DOHH2 (cell line): ENCODE measurements around the gene HIVEP3.

Experiments
- H3F3A ChIP-seq: fragments of 200-600 bp; sonication (generic), shearing (Covaris generic); 2 replicates; pipeline ENCODE4 v1.6.0; 2016; ENCODE audit warnings: antibody characterized with exemption, mild to moderate bottlenecking; ENCODE audit not compliant: control insufficient read depth, insufficient read depth
- H3K27ac ChIP-seq: fragments of 200-600 bp; sonication (generic); 2 replicates; pipeline ENCODE4 v1.5.1; 2014; ENCODE audit warnings: low read depth, mild to moderate bottlenecking, low read length, moderate library complexity
- H3K27me3 ChIP-seq: fragments of 200-600 bp; sonication (generic); 2 replicates; pipeline ENCODE4 v1.6.1; 2014; ENCODE audit warnings: mild to moderate bottlenecking, low read length, mixed read lengths; ENCODE audit not compliant: control insufficient read depth
- H3K36me3 ChIP-seq: fragments of 200-600 bp; sonication (generic); 2 replicates; pipeline ENCODE4 v1.6.1; 2014; ENCODE audit warnings: mild to moderate bottlenecking, low read length, moderate library complexity, mixed read lengths; ENCODE audit not compliant: control insufficient read depth
- H3K4me1 ChIP-seq: fragments of 200-600 bp; sonication (generic); 2 replicates; pipeline ENCODE4 v1.6.1; 2014; ENCODE audit warnings: mild to moderate bottlenecking, low read length, mixed read lengths; ENCODE audit not compliant: control insufficient read depth
- H3K4me2 ChIP-seq: fragments of 200-600 bp; sonication (generic); 2 replicates; pipeline ENCODE4 v1.6.0; 2014; ENCODE audit warnings: mild to moderate bottlenecking, low read length, moderate library complexity
- H3K4me3 ChIP-seq: fragments of 200-600 bp; sonication (generic); 2 replicates; pipeline ENCODE4 v1.5.1; 2014; ENCODE audit warnings: mild to moderate bottlenecking, low read length, mixed read lengths
- H3K79me2 ChIP-seq: fragments of 200-600 bp; sonication (generic); 2 replicates; pipeline ENCODE4 v1.6.1; 2014; ENCODE audit warnings: mild to moderate bottlenecking, low read length, mixed read lengths; ENCODE audit not compliant: control insufficient read depth
- H3K9me2 ChIP-seq: fragments of 200-600 bp; sonication (generic); replicated peaks from 2 replicates; pipeline ENCODE4 v1.6.1; 2014; ENCODE audit warnings: mild to moderate bottlenecking, low read length, mixed read lengths; ENCODE audit not compliant: control insufficient read depth
- H3K9me3 ChIP-seq: fragments of 200-600 bp; sonication (generic); 2 replicates; pipeline ENCODE4 v1.6.1; 2014; ENCODE audit warnings: antibody characterized with exemption, low read length, mixed read lengths; ENCODE audit not compliant: control insufficient read depth, insufficient read depth
- H4K20me1 ChIP-seq: fragments of 200-600 bp; sonication (generic); 2 replicates; pipeline ENCODE4 v1.6.0; 2014; ENCODE audit warnings: low read depth, mild to moderate bottlenecking, antibody characterized with exemption, low read length, moderate library complexity; ENCODE audit not compliant: control insufficient read depth, insufficient read depth
- EZH2phosphoT487 ChIP-seq: fragments of 200-600 bp; sonication (generic); IDR thresholded peaks from 2 replicates; pipeline ENCODE4 v1.6.1; 2017; ENCODE audit warnings: borderline replicate concordance, mild to moderate bottlenecking, antibody characterized with exemption, low read length, moderate library complexity, mixed read lengths
- TF ChIP-seq, protein P1 (sequence below): fragments of 200-600 bp; sonication (generic); IDR thresholded peaks from one replicate; pipeline ENCODE4 v1.5.1; 2014; ENCODE audit warnings: antibody characterized with exemption, mild to moderate bottlenecking, low read depth, low read length; ENCODE audit not compliant: poor library complexity, severe bottlenecking

Gene HIVEP3

DNA sequence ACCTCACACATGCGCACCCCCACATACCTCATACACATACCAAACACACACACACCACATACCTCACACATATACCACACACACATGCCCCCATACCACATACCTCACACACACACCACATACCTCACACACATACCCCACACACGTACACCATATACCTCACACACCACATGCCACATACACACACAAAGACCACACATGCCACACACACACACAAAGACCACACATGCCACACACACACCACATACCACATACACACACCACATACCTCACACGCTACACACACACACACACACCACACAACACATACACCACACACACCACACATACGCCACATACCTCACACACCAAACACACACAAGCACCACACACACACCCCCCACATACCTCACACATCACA lies 30.0 kb downstream of the HIVEP3 start:
- Histone ChIP-seq H3K27me3 (no peaks in the 10 kb centered on the region), H3F3A (no peaks in the 10 kb centered on the region), H3K9me2 (no peaks in the 10 kb centered on the region), H3K4me2 (no peak overlapping the region), H4K20me1 (no peaks in the 10 kb centered on the region), H3K9me3 (no peaks in the 10 kb centered on the region), H3K79me2 (no peaks in the 10 kb centered on the region), H3K4me1 (no peaks in the 10 kb centered on the region), H3K27ac (no peak overlapping the region), H3K36me3 (no peaks in the 10 kb centered on the region), H3K4me3 (no peak overlapping the region)
- TF ChIP-seq, protein P1, sequence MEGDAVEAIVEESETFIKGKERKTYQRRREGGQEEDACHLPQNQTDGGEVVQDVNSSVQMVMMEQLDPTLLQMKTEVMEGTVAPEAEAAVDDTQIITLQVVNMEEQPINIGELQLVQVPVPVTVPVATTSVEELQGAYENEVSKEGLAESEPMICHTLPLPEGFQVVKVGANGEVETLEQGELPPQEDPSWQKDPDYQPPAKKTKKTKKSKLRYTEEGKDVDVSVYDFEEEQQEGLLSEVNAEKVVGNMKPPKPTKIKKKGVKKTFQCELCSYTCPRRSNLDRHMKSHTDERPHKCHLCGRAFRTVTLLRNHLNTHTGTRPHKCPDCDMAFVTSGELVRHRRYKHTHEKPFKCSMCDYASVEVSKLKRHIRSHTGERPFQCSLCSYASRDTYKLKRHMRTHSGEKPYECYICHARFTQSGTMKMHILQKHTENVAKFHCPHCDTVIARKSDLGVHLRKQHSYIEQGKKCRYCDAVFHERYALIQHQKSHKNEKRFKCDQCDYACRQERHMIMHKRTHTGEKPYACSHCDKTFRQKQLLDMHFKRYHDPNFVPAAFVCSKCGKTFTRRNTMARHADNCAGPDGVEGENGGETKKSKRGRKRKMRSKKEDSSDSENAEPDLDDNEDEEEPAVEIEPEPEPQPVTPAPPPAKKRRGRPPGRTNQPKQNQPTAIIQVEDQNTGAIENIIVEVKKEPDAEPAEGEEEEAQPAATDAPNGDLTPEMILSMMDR, result no peak
- no peak for TF ChIP-seq EZH2phosphoT487

DNA sequence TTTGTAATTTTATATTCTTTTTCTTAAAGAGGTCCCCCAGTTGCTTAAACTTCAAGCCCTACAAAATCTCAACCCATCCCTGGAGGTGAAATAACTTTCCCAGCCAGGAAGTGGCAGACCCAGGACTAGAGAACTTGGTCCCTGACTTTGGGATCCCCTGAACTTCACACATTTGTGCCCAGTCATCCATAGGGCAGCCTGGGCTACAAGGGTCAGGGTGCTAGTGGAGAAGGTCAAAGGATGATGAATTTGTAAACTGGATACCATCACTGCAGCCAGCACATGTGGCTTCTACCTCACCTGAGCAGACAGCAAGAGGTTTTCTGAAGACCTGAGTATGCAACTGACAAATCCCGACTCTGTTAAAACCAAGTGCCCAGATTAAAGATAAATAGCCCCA lies 31.4 kb downstream of the HIVEP3 start:
- no peaks in the 10 kb centered on the region for H4K20me1 ChIP-seq

DNA sequence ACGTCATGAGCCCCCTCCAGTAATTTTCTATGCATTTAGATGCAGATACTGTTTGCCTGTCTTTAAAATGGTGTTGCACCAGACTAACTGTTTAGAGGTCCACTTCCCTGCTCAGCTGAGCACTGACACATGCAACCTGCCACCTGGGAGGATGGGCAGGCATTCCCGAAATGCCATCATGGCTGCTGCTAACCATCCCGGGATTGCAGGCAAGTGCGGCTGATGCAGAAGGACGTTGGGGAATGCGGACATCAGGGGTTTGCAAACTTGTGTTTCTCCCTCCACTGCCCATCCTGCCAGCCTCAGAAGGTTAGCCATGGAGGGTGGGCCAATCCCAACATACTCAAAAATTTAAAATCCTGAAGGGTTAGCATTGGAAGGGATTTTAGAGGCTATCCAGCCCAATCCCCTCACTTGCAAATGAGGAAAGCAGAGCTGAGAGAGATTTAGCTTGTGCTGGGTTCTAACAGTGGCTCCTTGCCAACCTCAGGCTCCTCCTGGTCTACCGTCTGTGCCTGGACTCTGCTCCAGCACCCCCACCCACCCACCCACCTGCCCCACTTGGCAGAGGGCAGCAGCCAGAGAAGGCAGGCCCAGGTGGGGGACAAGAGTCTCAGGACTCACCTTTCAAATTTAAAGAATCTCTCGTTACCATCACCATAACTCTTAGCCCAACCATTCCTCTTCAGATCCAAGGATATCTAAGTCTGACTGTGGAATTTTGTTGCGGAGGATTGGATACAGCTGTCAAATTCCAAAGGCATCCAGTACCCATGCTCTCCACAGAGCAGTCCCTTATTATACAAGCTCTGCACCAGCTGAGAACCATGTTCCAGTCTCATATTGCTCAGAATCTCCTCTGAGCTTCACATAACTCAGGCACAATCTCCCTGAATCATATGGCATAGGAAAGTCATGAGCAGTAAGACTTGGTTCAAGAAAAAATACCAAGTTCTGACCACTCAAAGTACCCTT lies 34.2 kb downstream of the HIVEP3 start:
- TF ChIP-seq, protein P1, result no peak
- TF ChIP-seq EZH2phosphoT487, result no peak
- H3F3A ChIP-seq, result no peaks in the 10 kb centered on the region
- H3K27ac ChIP-seq, result no peak overlapping the region
- H3K9me3 ChIP-seq, result no peaks in the 10 kb centered on the region
- no peak overlapping the region for H3K4me3 ChIP-seq
- H3K27me3 ChIP-seq, result peaks cover 17% of the 10 kb centered on the region
- H3K36me3 ChIP-seq, result no peaks in the 10 kb centered on the region
- H3K79me2 ChIP-seq, result no peaks in the 10 kb centered on the region
- H3K9me2 ChIP-seq, result no peaks in the 10 kb centered on the region
- no peak overlapping the region for H3K4me2 ChIP-seq
- no peaks in the 10 kb centered on the region for H3K4me1 ChIP-seq
- H4K20me1 ChIP-seq, result no peaks in the 10 kb centered on the region

More for the DNA sequence above, 31.4 kb downstream of the HIVEP3 start:
- Histone ChIP-seq H3K27me3 (peaks cover 8% of the 10 kb centered on the region), H3K36me3 (no peaks in the 10 kb centered on the region), H3K27ac (no peak overlapping the region), H3K9me2 (no peaks in the 10 kb centered on the region), H3K4me2 (no peak overlapping the region), H3F3A (no peaks in the 10 kb centered on the region), H3K4me1 (no peaks in the 10 kb centered on the region), H3K79me2 (no peaks in the 10 kb centered on the region), H3K9me3 (no peaks in the 10 kb centered on the region), H3K4me3 (no peak overlapping the region)
- no peak for TF ChIP-seq EZH2phosphoT487
- TF ChIP-seq, protein P1, result no peak
